ENCODE measurements around the gene SULT1B1. TPM values are rescaled to one million over a fixed set of nuclear protein-coding genes. Genes with fewer than 3 reads are reported as not detected.

Gene SULT1B1
- not detected for polyA plus RNA-seq (2013, experiment 1 of 2)
- not detected for polyA plus RNA-seq (2013, experiment 2 of 2)

DNA sequence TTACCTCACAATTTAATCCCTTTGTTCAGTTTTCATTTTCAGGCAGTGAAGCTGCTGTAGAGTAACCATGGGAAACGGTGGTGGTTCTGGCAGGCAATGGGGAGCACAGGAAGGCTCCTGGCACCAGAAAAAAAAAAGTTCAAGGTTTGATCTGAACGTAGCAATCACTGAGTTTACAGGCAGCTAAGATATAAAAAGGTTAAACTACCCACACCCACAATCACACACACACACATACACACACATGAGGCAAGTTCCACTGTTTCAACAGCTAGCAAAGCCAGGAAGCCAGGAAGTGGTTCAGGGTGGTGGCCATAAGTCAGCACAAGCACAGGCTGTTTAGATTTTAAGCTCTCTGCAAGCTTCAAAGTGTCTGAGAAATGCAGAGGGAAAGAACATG lies at the start of gene SULT1B1:
TSS of gene SULT1B1 (minus strand) at position 166 of the 400 bp plus-strand sequence. CDS start 5,403 bp downstream, outside the sequence.
- H4K91ac ChIP-seq (ENCODE audit: low read depth, low read length, poor library complexity), result no peak within 1 kb of the TSS
- no peaks in the 10 kb centered on the region for H3K36me3 ChIP-seq (replicated peaks in 1 of 2; ENCODE audit: control insufficient read depth in 2 of 2, insufficient read depth in 2 of 2, low read length in 2 of 2)
- no peak for DNase-seq (ENCODE audit: low spot score)
- no peak within 1 kb of the TSS for H3K14ac ChIP-seq (ENCODE audit: low read length)
- H3K23ac ChIP-seq (ENCODE audit: low read depth, low read length, poor library complexity), result no peak within 1 kb of the TSS
- H3K4ac ChIP-seq (ENCODE audit: low read length), result no peak within 1 kb of the TSS
- no peak within 1 kb of the TSS for H4K8ac ChIP-seq (ENCODE audit: low read depth, low read length)
- H3K4me1 ChIP-seq (ENCODE audit: control insufficient read depth in 2 of 2, insufficient read depth in 1 of 2, low read depth in 1 of 2, low read length in 2 of 2), result no peaks in the 10 kb centered on the region
- no peak within 1 kb of the TSS for H2AFZ ChIP-seq (ENCODE audit: low read length)
- WGBS, 2 donors (ENCODE audit: extremely low coverage in 2 of 2, insufficient read length in 2 of 2, insufficient replicate concordance in 1 of 2), result no CpG with 5 or more reads among the region's 2 CpGs
- H2AK5ac ChIP-seq (ENCODE audit: low read depth, low read length), result no peak within 1 kb of the TSS
- H2BK12ac ChIP-seq (ENCODE audit: low read length), result no peak within 1 kb of the TSS
- no peak within 1 kb of the TSS for H3K27ac ChIP-seq (replicated peaks; ENCODE audit: low read length)
- no peak within 1 kb of the TSS for H2BK120ac ChIP-seq (ENCODE audit: low read depth, low read length)
- no peak within 1 kb of the TSS for H3K18ac ChIP-seq (ENCODE audit: low read length)
- H3K79me1 ChIP-seq (ENCODE audit: low read depth, low read length), result no peaks in the 10 kb centered on the region
- H3K9ac ChIP-seq (ENCODE audit: low read depth, low read length, poor library complexity), result no peak within 1 kb of the TSS
- no peaks in the 10 kb centered on the region for H3K27me3 ChIP-seq (ENCODE audit: control insufficient read depth in 3 of 3, insufficient read depth in 3 of 3, low read depth in 1 of 3, low read length in 3 of 3)
- H3K4me2 ChIP-seq (ENCODE audit: insufficient read depth, low read length, poor library complexity, severe bottlenecking), result no peak within 1 kb of the TSS
- no peak within 1 kb of the TSS for H2BK15ac ChIP-seq (ENCODE audit: low read length)
- H3K4me3 ChIP-seq (ENCODE audit: low read length in 2 of 2), result no peak within 1 kb of the TSS
- no peak within 1 kb of the TSS for H2BK5ac ChIP-seq (ENCODE audit: low read length)
- H3K9me3 ChIP-seq (replicated peaks in 1 of 2; ENCODE audit: control insufficient read depth in 2 of 2, insufficient read depth in 1 of 2, low read depth in 1 of 2, low read length in 2 of 2), result no peaks in the 10 kb centered on the region

DNA sequence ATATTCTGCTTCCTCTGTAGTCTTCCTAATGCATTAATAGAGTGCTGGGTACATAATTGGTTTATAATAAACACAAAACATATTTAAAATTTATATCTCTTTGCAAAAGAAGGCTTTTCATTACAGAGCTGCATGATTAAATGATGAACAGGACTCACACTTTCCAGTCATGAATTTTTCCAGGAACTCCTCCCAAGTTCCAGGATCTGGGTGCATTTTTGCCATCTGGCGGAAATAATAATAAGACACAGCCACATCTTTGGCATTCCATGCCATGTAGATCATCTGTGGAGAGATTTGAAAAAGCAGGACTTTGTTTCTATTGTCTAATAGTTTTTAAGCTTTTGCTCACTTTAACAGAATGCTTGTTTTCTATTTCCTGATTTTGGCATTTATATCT lies 40.2 kb upstream of the SULT1B1 start:
- Histone ChIP-seq H3K27me3 (ENCODE audit: control insufficient read depth in 3 of 3, insufficient read depth in 3 of 3, low read depth in 1 of 3, low read length in 3 of 3) (no peaks in the 10 kb centered on the region), H4K91ac (ENCODE audit: low read depth, low read length, poor library complexity) (no peak overlapping the region), H2BK5ac (ENCODE audit: low read length) (no peak overlapping the region), H2AFZ (ENCODE audit: low read length) (no peak overlapping the region), H3K23ac (ENCODE audit: low read depth, low read length, poor library complexity) (no peak overlapping the region), H3K4me1 (ENCODE audit: control insufficient read depth in 2 of 2, insufficient read depth in 1 of 2, low read depth in 1 of 2, low read length in 2 of 2) (no peaks in the 10 kb centered on the region), H3K4me3 (ENCODE audit: low read length in 2 of 2) (no peak overlapping the region), H3K4ac (ENCODE audit: low read length) (no peak overlapping the region), H3K9me3 (replicated peaks in 1 of 2; ENCODE audit: control insufficient read depth in 2 of 2, insufficient read depth in 1 of 2, low read depth in 1 of 2, low read length in 2 of 2) (no peaks in the 10 kb centered on the region), H2AK5ac (ENCODE audit: low read depth, low read length) (no peak overlapping the region), H3K79me1 (ENCODE audit: low read depth, low read length) (no peaks in the 10 kb centered on the region), H3K18ac (ENCODE audit: low read length) (no peak overlapping the region), H3K4me2 (ENCODE audit: insufficient read depth, low read length, poor library complexity, severe bottlenecking) (no peak overlapping the region), H2BK12ac (ENCODE audit: low read length) (no peak overlapping the region), H3K14ac (ENCODE audit: low read length) (no peak overlapping the region), H2BK120ac (ENCODE audit: low read depth, low read length) (no peak overlapping the region), H2BK15ac (ENCODE audit: low read length) (no peak overlapping the region), H3K27ac (replicated peaks; ENCODE audit: low read length) (no peak overlapping the region), H3K36me3 (replicated peaks in 1 of 2; ENCODE audit: control insufficient read depth in 2 of 2, insufficient read depth in 2 of 2, low read length in 2 of 2) (no peaks in the 10 kb centered on the region), H4K8ac (ENCODE audit: low read depth, low read length) (no peak overlapping the region), H3K9ac (ENCODE audit: low read depth, low read length, poor library complexity) (no peak overlapping the region)
- no peak for DNase-seq (ENCODE audit: low spot score)
- no CpG with 5 or more reads among the region's 1 CpG for WGBS, 2 donors (ENCODE audit: extremely low coverage in 2 of 2, insufficient read length in 2 of 2, insufficient replicate concordance in 1 of 2)

DNA sequence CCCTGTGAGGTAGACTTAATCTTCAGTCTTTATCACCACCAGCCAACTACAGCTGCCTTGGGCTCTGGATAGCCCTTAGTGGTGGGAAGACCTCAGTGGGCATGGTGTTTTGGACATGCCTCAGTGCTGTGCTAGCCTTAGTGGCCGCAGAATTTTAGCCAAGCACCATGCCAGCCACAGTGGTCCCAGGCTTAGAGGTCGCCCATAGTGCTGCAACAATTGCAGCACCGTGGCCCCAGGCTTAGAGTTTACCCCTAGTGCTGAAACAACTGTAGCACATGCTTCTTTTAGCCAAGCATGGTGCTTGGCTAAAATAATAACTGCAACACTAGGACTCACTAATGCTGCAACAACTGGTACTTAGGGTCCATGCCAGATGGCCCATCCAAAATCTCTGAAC lies 38.9 kb upstream of the SULT1B1 start:
- Histone ChIP-seq H3K14ac (ENCODE audit: low read length) (no peak overlapping the region), H2BK120ac (ENCODE audit: low read depth, low read length) (no peak overlapping the region), H3K79me1 (ENCODE audit: low read depth, low read length) (no peaks in the 10 kb centered on the region), H4K8ac (ENCODE audit: low read depth, low read length) (no peak overlapping the region), H3K27ac (replicated peaks; ENCODE audit: low read length) (no peak overlapping the region), H3K27me3 (ENCODE audit: control insufficient read depth in 3 of 3, insufficient read depth in 3 of 3, low read depth in 1 of 3, low read length in 3 of 3) (no peaks in the 10 kb centered on the region), H2AFZ (ENCODE audit: low read length) (no peak overlapping the region), H3K9me3 (replicated peaks in 1 of 2; ENCODE audit: control insufficient read depth in 2 of 2, insufficient read depth in 1 of 2, low read depth in 1 of 2, low read length in 2 of 2) (no peaks in the 10 kb centered on the region), H3K4me2 (ENCODE audit: insufficient read depth, low read length, poor library complexity, severe bottlenecking) (no peak overlapping the region), H2BK12ac (ENCODE audit: low read length) (no peak overlapping the region), H3K9ac (ENCODE audit: low read depth, low read length, poor library complexity) (no peak overlapping the region), H3K4ac (ENCODE audit: low read length) (no peak overlapping the region), H3K4me1 (ENCODE audit: control insufficient read depth in 2 of 2, insufficient read depth in 1 of 2, low read depth in 1 of 2, low read length in 2 of 2) (no peaks in the 10 kb centered on the region), H3K36me3 (replicated peaks in 1 of 2; ENCODE audit: control insufficient read depth in 2 of 2, insufficient read depth in 2 of 2, low read length in 2 of 2) (no peaks in the 10 kb centered on the region), H2AK5ac (ENCODE audit: low read depth, low read length) (no peak overlapping the region), H2BK5ac (ENCODE audit: low read length) (no peak overlapping the region), H2BK15ac (ENCODE audit: low read length) (no peak overlapping the region), H3K23ac (ENCODE audit: low read depth, low read length, poor library complexity) (no peak overlapping the region), H4K91ac (ENCODE audit: low read depth, low read length, poor library complexity) (no peak overlapping the region), H3K4me3 (ENCODE audit: low read length in 2 of 2) (no peak overlapping the region), H3K18ac (ENCODE audit: low read length) (no peak overlapping the region)
- DNase-seq (ENCODE audit: low spot score), result no peak
- WGBS, 2 donors (ENCODE audit: extremely low coverage in 2 of 2, insufficient read length in 2 of 2, insufficient replicate concordance in 1 of 2), result no CpG with 5 or more reads among the region's 3 CpGs

DNA sequence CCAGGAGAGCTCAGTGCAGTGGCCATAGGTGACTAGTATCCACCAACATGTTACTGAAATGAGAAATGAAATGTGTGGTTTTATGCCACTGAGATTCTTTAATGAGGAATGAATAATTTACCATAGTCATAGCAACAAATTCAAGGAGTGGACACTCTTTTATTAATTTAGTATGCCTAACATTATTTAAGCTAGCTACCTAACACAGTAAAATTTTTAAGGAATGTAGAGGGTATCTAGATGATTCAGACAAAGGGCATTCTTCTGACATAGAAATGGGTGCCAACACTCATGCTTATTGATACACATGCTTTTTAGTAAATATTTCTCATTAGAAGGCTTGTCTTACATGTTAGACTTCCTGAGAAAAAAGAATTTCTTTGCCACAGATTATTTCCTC lies 33.3 kb upstream of the SULT1B1 start:
- Histone ChIP-seq H3K27ac (replicated peaks; ENCODE audit: low read length) (no peak overlapping the region), H3K18ac (ENCODE audit: low read length) (no peak overlapping the region)

More for the DNA sequence above, 33.3 kb upstream of the SULT1B1 start:
- Histone ChIP-seq H3K4ac (ENCODE audit: low read length) (no peak overlapping the region), H3K4me3 (ENCODE audit: low read length in 2 of 2) (no peak overlapping the region), H4K8ac (ENCODE audit: low read depth, low read length) (no peak overlapping the region), H3K4me2 (ENCODE audit: insufficient read depth, low read length, poor library complexity, severe bottlenecking) (no peak overlapping the region), H2BK120ac (ENCODE audit: low read depth, low read length) (no peak overlapping the region), H2AFZ (ENCODE audit: low read length) (no peak overlapping the region), H2BK5ac (ENCODE audit: low read length) (no peak overlapping the region), H3K79me1 (ENCODE audit: low read depth, low read length) (no peaks in the 10 kb centered on the region), H2BK12ac (ENCODE audit: low read length) (no peak overlapping the region), H2BK15ac (ENCODE audit: low read length) (no peak overlapping the region), H3K27me3 (ENCODE audit: control insufficient read depth in 3 of 3, insufficient read depth in 3 of 3, low read depth in 1 of 3, low read length in 3 of 3) (no peaks in the 10 kb centered on the region), H4K91ac (ENCODE audit: low read depth, low read length, poor library complexity) (no peak overlapping the region), H3K9me3 (replicated peaks in 1 of 2; ENCODE audit: control insufficient read depth in 2 of 2, insufficient read depth in 1 of 2, low read depth in 1 of 2, low read length in 2 of 2) (no peaks in the 10 kb centered on the region), H2AK5ac (ENCODE audit: low read depth, low read length) (no peak overlapping the region), H3K14ac (ENCODE audit: low read length) (no peak overlapping the region), H3K36me3 (replicated peaks in 1 of 2; ENCODE audit: control insufficient read depth in 2 of 2, insufficient read depth in 2 of 2, low read length in 2 of 2) (no peaks in the 10 kb centered on the region), H3K23ac (ENCODE audit: low read depth, low read length, poor library complexity) (no peak overlapping the region), H3K9ac (ENCODE audit: low read depth, low read length, poor library complexity) (no peak overlapping the region), H3K4me1 (ENCODE audit: control insufficient read depth in 2 of 2, insufficient read depth in 1 of 2, low read depth in 1 of 2, low read length in 2 of 2) (no peaks in the 10 kb centered on the region)
- DNase-seq (ENCODE audit: low spot score), result no peak
